AG09309 (cell line): ENCODE measurements around the gene AKAP14.
A peak's percentile ranks its signal among the peaks of the same experiment; 100 is the strongest.

Source experiments
- DNase-seq: peaks from one replicate; pipeline ENCODE4 v3.0.0-alpha.2; 2010; ENCODE audit warnings: low read depth
- H3K4me3 ChIP-seq: 2 replicates; pipeline ENCODE4 v1.5.1; 2011; ENCODE audit warnings: mild to moderate bottlenecking, low read depth, low read length, moderate library complexity; ENCODE audit not compliant: control insufficient read depth
- CTCF ChIP-seq: IDR thresholded peaks from 2 replicates; pipeline ENCODE4 v1.5.1; 2011; ENCODE audit warnings: mild to moderate bottlenecking, low read depth, low read length, inconsistent platforms; ENCODE audit not compliant: insufficient read depth, control insufficient read depth; ENCODE audit errors: missing control alignments

AKAP14 gene

GRCh38 chrX:119895843-119896326 is at the start of gene AKAP14:
Gene AKAP14, plus strand, starts transcription at chrX:119895893. Its CDS starts 7,331 bp downstream, at chrX:119903224.
- no peak within 1 kb of the TSS for H3K4me3 ChIP-seq
- TF ChIP-seq CTCF: no peak
- DNase-seq: no peak

- TF ChIP-seq CTCF: no peak
- peak; percentile 94 for DNase-seq
- H3K4me3 ChIP-seq: peak within 1 kb of the TSS; percentile 59
Measured at GRCh38 chrX:119852382-119853353, 43.0 kb upstream of the AKAP14 start, which contains the start of gene UPF3B. Gene UPF3B, minus strand, starts transcription at chrX:119852963. Its CDS starts 35 bp downstream, at chrX:119852928.

- H3K4me3 ChIP-seq: peak overlapping the region; percentile 3
- no peak for TF ChIP-seq CTCF
- no peak for DNase-seq
Measured at GRCh38 chrX:119853444-119853843, 42.2 kb upstream of the AKAP14 start.

- no peak for DNase-seq
- TF ChIP-seq CTCF: no peak
- peak overlapping the region; percentile 66 for H3K4me3 ChIP-seq
Measured at GRCh38 chrX:119870626-119871131, 25.0 kb upstream of the AKAP14 start.

- H3K4me3 ChIP-seq: peak overlapping the region; percentile 66
- no peak for DNase-seq
- TF ChIP-seq CTCF: no peak
Measured at GRCh38 chrX:119871245-119871598, 24.5 kb upstream of the AKAP14 start.

- no peak for TF ChIP-seq CTCF
- peak; percentile 49 for DNase-seq
Measured at GRCh38 chrX:119871599-119872395, 23.9 kb upstream of the AKAP14 start, which contains the start of the genes NDUFA1 and RNF113A. Gene NDUFA1, plus strand, starts transcription at chrX:119871832. Its CDS starts 80 bp downstream, at chrX:119871912. Gene RNF113A, minus strand, starts transcription at chrX:119871733. Its CDS starts 120 bp downstream, at chrX:119871613.

More at GRCh38 chrX:119871599-119872395, 23.9 kb upstream of the AKAP14 start, which contains the start of the genes NDUFA1 and RNF113A:
- H3K4me3 ChIP-seq: peak within 1 kb of the TSS; percentile 66
